Pancreas (tissue), 10 donors: ENCODE data around the gene OR2Z1. TPM values are rescaled to one million over a fixed set of nuclear protein-coding genes. Genes with fewer than 3 reads are reported as not detected.
"Not testable (repeated sequence)": the region's sequence is repeated elsewhere in the genome, so short reads cannot be mapped to it uniquely, and the experiment has no call there.

Experiments used
- ATAC-seq, 4 donors: fragments of 200-7000 bp; cut with Tn5 transposase; one replicate each; pipeline versions ENCODE4 v1.8.0 to v1.9.1; 2020; ENCODE audit warnings: mild to moderate bottlenecking in 4 of 4, moderate library complexity in 4 of 4
- DNase-seq, 6 donors: peaks; one replicate each; pipeline ENCODE4 v3.0.0-alpha.2; 2020
- FAIRE-seq: peaks from 2 replicates; lab custom pipeline; 2012; peaks lifted over from hg19 to GRCh38; lab: Jason Lieb, UNC
- H3K27ac ChIP-seq, 4 donors: fragments of 200-600 bp; sonication (generic); 1 replicate in 3 of 4; 2 replicates in 1 of 4; pipeline versions ENCODE4 v1.5.0 to v1.8.0; 2020
- H3K27me3 ChIP-seq, 4 donors: fragments of 200-600 bp; one replicate each; pipeline ENCODE4 v1.8.0; 2021
- H3K36me3 ChIP-seq, 3 donors: fragments of 200-600 bp; sonication (generic) in 1 of 3; one replicate each; pipeline versions ENCODE4 v1.5.0 to v1.8.0; 2020 to 2021
- H3K4me1 ChIP-seq, 3 donors: fragments of 200-600 bp; one replicate each; pipeline ENCODE4 v1.8.0; 2021
- H3K4me3 ChIP-seq, 4 donors: fragments of 200-600 bp; sonication (generic) in 2 of 4; one replicate each; pipeline versions ENCODE4 v1.5.0 to v1.8.0; 2020 to 2021
- H3K9me3 ChIP-seq, 4 donors: fragments of 200-600 bp; one replicate each; pipeline ENCODE4 v1.8.0; 2021
- WGBS, 2 donors: extraction: QIAGEN DNeasy Blood & Tissue Kit; methylation state at CpG; one replicate each; pipeline ENCODE4 v1.1.7; 2013; 5-methylcytosine and 5-hydroxymethylcytosine counted together
- intact Hi-C, 3 donors: fragments of 100-400 bp; cut with DNase I; formaldehyde crosslinking; loops; one replicate each; pipeline versions ENCODE4 v1.11.1 to v1.14.2; 2022
- polyA plus RNA-seq, 2 donors: library from polyadenylated mRNA; stranded (reverse); fragments of 200-250 nt; gene quantifications; one replicate each; pipeline ENCODE4 v1.2.3, GENCODE V29; 2013
- total RNA-seq, 6 donors: library from RNA; stranded (reverse); fragmentation: NEBNext Ultra II Directional in 4 of 6; extraction: Animal tissue kit (Norgen Biotek cat#: 25700) in 4 of 6; gene quantifications; one replicate each; pipeline versions ENCODE4 v1.2.1 to v1.2.4, GENCODE V29; 2021 to 2023
- TF ChIP-seq, protein P1 (sequence below), 4 donors: fragments of 200-600 bp; sonication (generic) in 3 of 4; IDR thresholded peaks; one replicate each; pipeline versions ENCODE4 v1.5.0 to v1.8.0; 2021; ENCODE audit warnings: antibody characterized with exemption in 4 of 4
- donor health status: healthy with polysubstance abuse.
- donor health status: DM: no; HTN: no; CAD: no; lungs with moderate emphysema.
- donor health status: DM: no; HTN: no; CAD: no.
- donor health status: control.
- donor health status: control.
- donor health status: Bipolar disorder and iron deficiency.
- donor health status: DM: yes; HTN: yes; CAD: no.
- donor health status: DM: no; HTN: no; CAD: no.
- donor health status: DM: no; HTN: no; CAD: no.
- donor health status: DM: yes; HTN: yes; CAD: no.

OR2Z1 gene
- total and polyA plus RNA-seq, 8 donors, result not detected

DNA sequence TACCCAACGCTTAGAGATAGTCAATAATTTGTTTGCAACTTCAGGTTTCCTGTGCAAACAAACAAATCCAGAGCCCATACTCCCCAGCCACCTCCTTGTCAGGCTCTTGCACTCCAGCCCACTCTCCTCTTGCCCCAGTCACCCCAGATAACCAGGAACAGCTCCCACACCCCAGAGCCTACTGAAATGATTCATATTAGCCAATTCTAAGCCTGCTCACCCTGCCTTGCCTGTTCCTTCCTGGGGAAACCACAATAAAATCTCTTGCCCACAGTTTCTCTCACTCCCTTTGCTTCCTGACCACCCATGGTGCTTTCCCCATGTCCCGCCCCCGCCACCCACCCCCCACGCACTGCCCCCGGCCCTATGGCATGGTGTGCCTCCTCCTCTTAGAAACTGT lies 19.1 kb upstream of the OR2Z1 start:
- no peak for FAIRE-seq
- no peak for ATAC-seq

DNA sequence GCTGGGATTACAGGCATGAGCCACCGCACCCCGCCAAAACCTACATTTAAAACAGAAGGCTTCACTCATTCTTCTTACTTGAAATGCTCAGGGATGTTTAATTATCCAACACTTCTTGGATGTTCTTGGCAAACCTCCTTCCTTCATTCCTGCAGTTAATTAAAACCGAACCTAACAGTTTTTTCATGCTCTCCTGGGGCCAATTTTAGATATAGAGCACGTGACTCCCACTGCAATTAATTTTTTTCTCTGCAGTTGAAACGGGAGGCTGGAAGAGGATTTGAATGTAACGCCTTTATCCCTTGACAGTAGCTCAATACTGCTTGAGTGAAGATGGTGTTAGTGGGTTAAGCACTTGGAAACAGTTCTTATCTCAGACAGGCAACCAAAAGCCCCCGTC lies 18.2 kb upstream of the OR2Z1 start:
- Histone ChIP-seq H3K4me1 (no peaks in the 10 kb centered on the region), H3K9me3 (no peaks in the 10 kb centered on the region), H3K36me3 (no peaks in the 10 kb centered on the region), H3K4me3 (no peak overlapping the region), H3K27me3 (no peaks in the 10 kb centered on the region), H3K27ac (no peak overlapping the region)
- TF ChIP-seq, protein P1, sequence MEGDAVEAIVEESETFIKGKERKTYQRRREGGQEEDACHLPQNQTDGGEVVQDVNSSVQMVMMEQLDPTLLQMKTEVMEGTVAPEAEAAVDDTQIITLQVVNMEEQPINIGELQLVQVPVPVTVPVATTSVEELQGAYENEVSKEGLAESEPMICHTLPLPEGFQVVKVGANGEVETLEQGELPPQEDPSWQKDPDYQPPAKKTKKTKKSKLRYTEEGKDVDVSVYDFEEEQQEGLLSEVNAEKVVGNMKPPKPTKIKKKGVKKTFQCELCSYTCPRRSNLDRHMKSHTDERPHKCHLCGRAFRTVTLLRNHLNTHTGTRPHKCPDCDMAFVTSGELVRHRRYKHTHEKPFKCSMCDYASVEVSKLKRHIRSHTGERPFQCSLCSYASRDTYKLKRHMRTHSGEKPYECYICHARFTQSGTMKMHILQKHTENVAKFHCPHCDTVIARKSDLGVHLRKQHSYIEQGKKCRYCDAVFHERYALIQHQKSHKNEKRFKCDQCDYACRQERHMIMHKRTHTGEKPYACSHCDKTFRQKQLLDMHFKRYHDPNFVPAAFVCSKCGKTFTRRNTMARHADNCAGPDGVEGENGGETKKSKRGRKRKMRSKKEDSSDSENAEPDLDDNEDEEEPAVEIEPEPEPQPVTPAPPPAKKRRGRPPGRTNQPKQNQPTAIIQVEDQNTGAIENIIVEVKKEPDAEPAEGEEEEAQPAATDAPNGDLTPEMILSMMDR (IDR thresholded peaks at IDR 0.05), result no peak
- no peak for FAIRE-seq
- no peak for DNase-seq
- WGBS, 2 donors, result 22 to 37% methylated on average over 7 of the region's 7 CpGs
- ATAC-seq, result no peak
- intact Hi-C loops, result no loop called here

More for the DNA sequence above, 19.1 kb upstream of the OR2Z1 start:
- Histone ChIP-seq H3K36me3 (no peaks in the 10 kb centered on the region), H3K4me1 (no peaks in the 10 kb centered on the region), H3K4me3 (no peak overlapping the region), H3K27me3 (no peaks in the 10 kb centered on the region), H3K9me3 (no peaks in the 10 kb centered on the region), H3K27ac (no peak overlapping the region)
- TF ChIP-seq, protein P1 (IDR thresholded peaks at IDR 0.05), result no peak
- intact Hi-C loops, result no loop called here
- WGBS, 2 donors, result 23 to 26% methylated on average over 5 of the region's 5 CpGs
- DNase-seq, result no peak

DNA sequence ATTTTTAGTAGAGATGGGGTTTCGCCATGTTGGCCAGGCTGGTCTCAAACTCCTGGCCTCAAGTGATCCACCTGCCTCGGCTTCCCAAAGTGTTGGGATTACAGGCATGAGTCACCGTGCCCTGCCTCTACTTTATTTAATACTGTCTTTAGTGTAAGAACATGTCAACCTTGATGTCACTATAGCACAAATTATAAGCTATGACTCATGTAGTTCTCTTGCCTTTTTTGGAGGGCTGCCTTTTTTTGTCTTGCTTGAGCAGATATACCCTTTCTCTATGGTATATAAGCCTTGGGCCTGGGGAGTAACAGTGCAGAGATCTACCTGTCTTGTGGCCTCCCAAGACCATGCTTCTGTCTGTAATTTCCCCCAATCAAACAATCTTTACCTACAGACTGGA lies 16.1 kb upstream of the OR2Z1 start:
- 68 to 76% methylated on average over 3 of the region's 3 CpGs for WGBS, 2 donors
- H3K36me3 ChIP-seq, intact Hi-C loops, ATAC-seq, DNase-seq, H3K4me3 ChIP-seq, H3K9me3 ChIP-seq, H3K27me3 ChIP-seq, H3K4me1 ChIP-seq, H3K27ac ChIP-seq, FAIRE-seq: not testable (repeated sequence)

DNA sequence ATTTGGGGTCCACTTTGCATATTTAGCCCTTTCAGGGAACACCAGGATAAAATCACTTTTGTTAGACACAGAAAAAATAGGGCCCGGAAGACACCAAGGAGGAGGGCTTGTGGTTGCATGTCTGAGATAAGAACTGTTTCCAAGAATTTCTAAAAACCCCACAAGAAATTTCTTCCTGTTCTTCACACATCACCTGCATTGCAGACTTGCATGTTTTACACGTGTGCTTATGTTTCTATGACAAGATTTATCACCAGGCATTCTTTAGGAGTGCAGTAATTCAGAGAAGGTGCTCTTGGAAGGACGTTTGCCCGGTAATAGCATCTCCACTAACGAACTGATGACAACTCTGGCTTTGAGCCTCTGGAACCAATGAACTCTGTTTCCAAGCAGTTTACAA lies 15.7 kb upstream of the OR2Z1 start:
- DNase-seq (no peak), ATAC-seq (no peak), FAIRE-seq (no peak)
- H3K9me3 ChIP-seq, result no peaks in the 10 kb centered on the region
- no peaks in the 10 kb centered on the region for H3K27me3 ChIP-seq
- TF ChIP-seq, protein P1 (IDR thresholded peaks at IDR 0.05), result no peak
- no peak overlapping the region for H3K27ac ChIP-seq
- no peak overlapping the region for H3K4me3 ChIP-seq
- H3K36me3 ChIP-seq, result no peaks in the 10 kb centered on the region
- 28 to 45% methylated on average over 5 of the region's 5 CpGs for WGBS, 2 donors
- intact Hi-C loops, result no loop called here
- no peaks in the 10 kb centered on the region for H3K4me1 ChIP-seq

DNA sequence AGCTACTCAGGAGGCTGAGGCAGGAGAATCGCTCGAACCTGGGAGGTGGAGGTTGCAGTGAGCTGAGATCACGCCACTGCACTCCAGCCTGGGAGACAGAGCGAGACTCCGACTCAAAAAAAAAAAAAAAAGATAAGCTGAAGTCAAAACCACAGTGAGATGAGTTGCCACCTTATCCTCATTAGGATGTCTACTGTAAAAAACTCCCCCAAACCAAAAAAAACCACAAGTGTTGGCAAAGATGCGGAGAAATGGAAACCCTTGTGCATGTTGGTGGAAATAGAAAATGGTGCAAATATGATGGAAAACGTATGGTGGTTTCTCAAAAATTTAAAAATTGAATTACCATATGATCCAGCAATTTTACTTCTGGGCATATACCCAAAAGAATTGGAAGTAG lies 11.1 kb upstream of the OR2Z1 start:
- 70 to 76% methylated on average over 4 to 7 of the region's 7 CpGs for WGBS, 2 donors
- H3K36me3 ChIP-seq, DNase-seq, H3K27ac ChIP-seq, H3K9me3 ChIP-seq, FAIRE-seq, ATAC-seq, H3K27me3 ChIP-seq, H3K4me1 ChIP-seq, H3K4me3 ChIP-seq, intact Hi-C loops: not testable (repeated sequence)

DNA sequence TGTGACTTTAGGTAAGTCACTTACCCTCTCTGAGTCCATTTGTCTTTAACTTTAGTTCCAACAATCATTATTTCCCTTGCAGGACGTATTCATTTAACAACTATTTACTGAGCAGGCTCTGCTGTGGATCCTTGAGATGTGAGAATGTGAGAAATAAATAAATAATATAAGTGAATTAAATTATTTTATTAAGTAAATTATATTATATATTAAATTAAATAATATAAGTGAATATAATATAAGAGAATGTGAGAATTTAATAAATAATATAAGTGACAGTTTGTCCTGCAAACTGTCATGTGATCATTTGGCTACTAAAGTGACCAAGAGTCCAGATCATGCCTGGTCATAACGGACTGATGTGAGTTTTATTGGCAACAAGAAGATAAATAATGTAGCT lies 598 bp downstream of the OR2Z1 start:
- no peaks in the 10 kb centered on the region for H3K27me3 ChIP-seq
- intact Hi-C loops, result no loop called here
- ATAC-seq (no peak), DNase-seq (no peak), FAIRE-seq (no peak)
- no peaks in the 10 kb centered on the region for H3K4me1 ChIP-seq
- TF ChIP-seq, protein P1 (IDR thresholded peaks at IDR 0.05), result no peak
- H3K36me3 ChIP-seq, result no peaks in the 10 kb centered on the region
- no peaks in the 10 kb centered on the region for H3K9me3 ChIP-seq
- no peak overlapping the region for H3K27ac ChIP-seq
- H3K4me3 ChIP-seq, result no peak overlapping the region
- 23 to 26% methylated on average over 2 of the region's 2 CpGs for WGBS, 2 donors
